Activated T-helper 2 cell treated with anti-CD3 and anti-CD28 coated beads, Interferon-gamma antibody, Interleukin-2, Interleukin-4, amounts not matched to agents 10 μg/mL and 5 μg/mL and 100 μg/mL, durations not matched to agents 14 hours and 24 hours and 36 hours (primary cell): ENCODE results near the gene METAP1D. TPM values are rescaled to one million over a fixed set of nuclear protein-coding genes. Genes with fewer than 3 reads are reported as not detected.

Experiments
- DNase-seq: peaks from one replicate; pipeline ENCODE4 v3.0.0; 2021; ENCODE audit warnings: low spot score
- H3K27ac Mint-ChIP-seq: one replicate; pipeline ENCODE4 v1.8.0; 2021; ENCODE audit warnings: mixed read lengths
- H3K27me3 Mint-ChIP-seq: one replicate; pipeline ENCODE4 v1.8.0; 2021; ENCODE audit warnings: low read depth, mixed read lengths
- H3K36me3 Mint-ChIP-seq: one replicate; pipeline ENCODE4 v1.8.0; 2021; ENCODE audit warnings: low read depth, mixed read lengths
- H3K4me1 Mint-ChIP-seq: one replicate; pipeline ENCODE4 v1.8.0; 2021; ENCODE audit warnings: low read depth, mixed read lengths
- H3K4me3 Mint-ChIP-seq: one replicate; pipeline ENCODE4 v1.8.0; 2021; ENCODE audit warnings: low read depth, mild to moderate bottlenecking, moderate library complexity, mixed read lengths
- H3K9me3 Mint-ChIP-seq: one replicate; pipeline ENCODE4 v1.8.0; 2021; ENCODE audit warnings: mixed read lengths
- intact Hi-C: fragments of 100-400 bp; cut with micrococcal nuclease; formaldehyde crosslinking; loops from one replicate; pipeline ENCODE4 v1.15.1; 2023
- total RNA-seq: library from RNA; stranded (reverse); gene quantifications from 2 replicates; pipeline ENCODE4 v1.2.3, GENCODE V29; 2022

METAP1D gene
- total RNA-seq = 6.0 and 7.9 TPM in 2 replicates

DNA sequence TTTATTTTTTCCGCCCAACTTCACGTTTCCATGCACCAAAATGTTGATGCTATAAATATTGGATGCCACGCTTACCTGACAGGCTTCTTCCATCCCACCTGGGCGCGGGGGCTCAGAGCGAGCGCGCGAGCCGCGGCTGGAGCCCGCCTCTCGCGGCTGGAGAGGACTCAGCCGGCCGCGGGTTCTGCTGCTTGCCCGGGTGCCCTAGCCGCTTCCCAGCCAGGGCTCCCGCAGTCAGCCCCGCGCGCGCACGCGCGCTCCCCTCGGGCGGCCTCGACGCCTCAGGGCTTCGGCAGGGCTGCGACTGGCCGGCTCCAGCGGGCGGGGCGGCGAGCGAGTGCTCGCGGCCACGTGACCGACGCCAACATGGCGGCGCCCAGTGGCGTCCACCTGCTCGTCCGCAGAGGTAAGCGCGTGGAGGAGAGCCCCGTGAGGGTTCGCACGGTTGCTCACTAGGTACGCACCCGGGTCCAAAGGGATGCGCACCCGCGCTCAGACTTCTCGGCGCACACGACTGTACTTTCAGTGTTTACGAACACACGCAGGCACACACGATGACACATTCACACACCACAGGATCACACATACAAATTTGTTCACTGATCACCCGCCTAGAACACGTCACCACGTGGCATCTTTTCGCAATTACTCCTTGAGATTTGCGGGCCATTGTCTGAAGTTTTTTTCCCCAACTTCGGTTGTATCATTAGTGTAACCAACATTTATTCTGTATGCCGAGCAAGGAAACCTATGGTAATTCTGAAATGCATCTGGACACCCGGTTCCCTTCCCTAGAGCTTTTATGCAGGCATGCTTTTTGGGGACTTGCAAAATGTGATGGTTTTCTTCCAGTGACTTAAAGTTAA lies at the start of gene METAP1D:
Gene METAP1D, plus strand, starts transcription at position 350 of the 866 bp plus-strand sequence. Its CDS starts 17 bp downstream, at position 367.
- peak; percentile 86 for DNase-seq
- Mint-ChIP-seq H3K4me3 (peak within 1 kb of the TSS; percentile 92), H3K27me3 (peaks cover 3% of the 10 kb centered on the region), H3K27ac (peak within 1 kb of the TSS; percentile 96), H3K4me1 (peaks cover 18% of the 10 kb centered on the region), H3K9me3 (no peaks in the 10 kb centered on the region), H3K36me3 (peaks cover 4% of the 10 kb centered on the region)
- intact Hi-C loops = loop anchor here (1.0 to 10.0 kb wide), 3 partner anchors 45 to 108 kb away; partner anchors contain the start of genes HAT1 and SLC25A12

DNA sequence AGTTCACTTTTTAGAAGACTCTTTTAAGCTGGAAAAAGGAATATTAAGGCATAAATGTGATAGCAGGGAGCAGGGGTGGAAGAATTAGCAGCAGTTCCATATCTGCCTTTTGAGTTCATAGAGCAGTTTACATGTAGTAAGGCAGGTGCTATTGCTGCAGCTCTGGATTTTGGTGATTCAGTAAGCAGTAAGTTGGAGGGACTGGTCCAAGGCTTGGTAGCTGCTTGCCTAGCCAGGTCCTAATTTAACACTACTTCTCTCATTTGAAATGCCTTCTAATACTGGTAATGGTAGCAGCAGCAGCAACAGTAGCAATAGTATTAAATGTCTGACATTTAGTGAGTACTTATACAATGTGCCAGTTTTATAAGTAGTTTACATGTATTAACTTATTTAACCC lies 47.5 kb upstream of the METAP1D start:
- DNase-seq = no peak
- intact Hi-C loops = loop anchor here (10.0 kb wide), 1 partner anchor 53 kb away; no protein-coding TSS in a partner anchor
- Mint-ChIP-seq H3K9me3 (no peaks in the 10 kb centered on the region), H3K36me3 (peaks cover 37% of the 10 kb centered on the region), H3K27ac (no peak overlapping the region), H3K27me3 (no peaks in the 10 kb centered on the region), H3K4me3 (no peak overlapping the region), H3K4me1 (peaks cover 19% of the 10 kb centered on the region)

DNA sequence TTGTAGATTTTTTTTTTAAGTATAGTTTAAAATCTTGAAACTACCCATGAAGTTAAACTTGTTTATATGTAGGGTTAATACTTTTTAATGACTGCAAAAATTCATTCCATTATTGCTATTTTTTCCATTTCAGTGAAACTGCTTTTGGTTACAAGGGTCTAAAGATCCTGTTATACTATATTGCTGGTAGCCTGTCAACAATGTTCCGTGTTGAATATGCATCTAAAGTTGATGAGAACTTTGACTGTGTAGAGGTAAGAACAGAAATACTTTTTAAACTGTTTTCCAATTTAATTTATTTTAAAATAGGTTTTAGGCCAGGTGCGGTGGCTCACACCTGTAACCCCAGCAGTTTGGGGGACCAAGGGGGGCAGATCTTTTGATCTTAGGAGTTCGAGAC lies 47.0 kb upstream of the METAP1D start:
- DNase-seq = no peak
- Mint-ChIP-seq H3K27ac (no peak overlapping the region), H3K27me3 (no peaks in the 10 kb centered on the region), H3K9me3 (no peaks in the 10 kb centered on the region), H3K4me1 (peaks cover 20% of the 10 kb centered on the region), H3K36me3 (peaks cover 37% of the 10 kb centered on the region), H3K4me3 (no peak overlapping the region)
- intact Hi-C loops = loop anchor here (10.0 kb wide), 1 partner anchor 52 kb away; no protein-coding TSS in a partner anchor

DNA sequence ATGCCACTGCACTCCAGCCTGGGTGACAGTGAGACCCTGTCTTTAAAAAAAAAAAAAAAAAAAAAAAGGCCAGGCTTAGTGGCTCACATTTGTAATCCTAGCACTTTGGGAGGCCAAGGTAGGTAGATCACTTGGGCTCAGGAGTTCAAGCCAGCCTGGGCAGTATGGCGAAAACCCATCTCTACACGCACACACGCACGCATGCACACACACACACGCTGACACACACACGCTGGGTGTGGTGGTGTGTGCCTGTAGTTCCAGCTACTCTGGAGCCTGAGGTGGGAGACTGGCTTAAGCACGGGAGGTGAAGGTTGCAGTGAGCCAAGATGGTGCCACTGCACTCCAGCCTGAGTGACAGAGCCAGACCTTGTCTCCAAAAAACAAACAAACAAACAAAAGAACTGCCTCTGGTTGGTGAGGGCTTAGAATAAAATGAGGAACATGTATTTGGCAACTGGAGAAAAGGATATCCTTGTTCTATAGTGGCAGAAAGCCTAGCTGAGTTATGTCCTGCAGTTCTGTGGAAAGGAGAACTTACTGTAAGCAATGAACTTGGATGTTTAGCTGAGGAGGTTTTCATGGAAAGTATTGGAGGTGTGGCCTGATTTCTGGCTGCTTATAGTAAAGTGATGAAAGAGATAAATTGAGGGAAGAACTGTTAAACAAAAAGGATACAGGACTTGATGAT lies 43.5 kb upstream of the METAP1D start:
- Mint-ChIP-seq H3K27me3 (no peaks in the 10 kb centered on the region), H3K27ac (no peak overlapping the region), H3K36me3 (peaks cover 27% of the 10 kb centered on the region), H3K9me3 (no peaks in the 10 kb centered on the region), H3K4me3 (no peak overlapping the region), H3K4me1 (peaks cover 35% of the 10 kb centered on the region)
- intact Hi-C loops = loop anchor here (10.0 kb wide), 1 partner anchor 49 kb away; no protein-coding TSS in a partner anchor
- no peak for DNase-seq

DNA sequence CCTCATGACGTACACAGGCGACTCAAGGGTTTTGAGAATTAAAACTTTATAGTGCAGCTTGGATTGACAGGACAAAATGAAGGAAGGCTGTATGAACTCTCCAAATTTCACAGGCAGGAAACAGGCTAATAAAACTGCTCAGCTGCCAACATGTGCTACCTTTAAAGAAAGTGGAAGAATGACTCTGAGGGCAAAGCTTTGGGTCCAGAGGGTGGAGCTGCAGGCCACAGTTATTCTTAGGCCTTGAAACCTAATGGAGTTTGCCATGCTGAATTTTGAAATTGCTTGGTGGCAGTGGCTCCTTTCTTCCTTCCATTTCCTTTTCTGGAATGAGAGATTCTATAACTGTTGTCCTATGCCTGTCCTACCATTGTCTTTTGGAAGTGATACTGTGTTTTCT lies 42.7 kb upstream of the METAP1D start:
- intact Hi-C loops = loop anchor here (10.0 kb wide), 1 partner anchor 48 kb away; no protein-coding TSS in a partner anchor

DNA sequence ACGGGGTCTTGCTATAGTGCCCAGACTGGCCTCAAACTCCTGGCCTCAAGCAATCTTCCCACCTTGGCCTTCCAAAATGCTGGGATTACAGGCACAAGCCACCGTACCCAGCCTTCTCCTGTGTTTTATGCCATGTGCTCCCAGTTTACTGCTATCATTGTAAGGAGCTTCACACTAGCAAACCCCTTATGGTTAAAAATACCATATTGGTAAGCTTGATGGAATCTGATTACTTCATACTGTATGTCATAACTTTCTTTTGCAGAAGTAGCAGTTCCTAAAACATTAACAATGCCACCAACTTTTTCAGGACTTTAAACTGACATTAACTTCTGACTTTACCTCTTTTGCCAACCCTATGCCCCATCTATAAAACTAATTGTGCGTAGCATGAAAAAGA lies 41.3 kb upstream of the METAP1D start:
- Mint-ChIP-seq H3K36me3 (peaks cover 24% of the 10 kb centered on the region), H3K4me1 (peaks cover 38% of the 10 kb centered on the region), H3K4me3 (no peak overlapping the region), H3K9me3 (no peaks in the 10 kb centered on the region), H3K27ac (no peak overlapping the region), H3K27me3 (no peaks in the 10 kb centered on the region)
- no peak for DNase-seq
- intact Hi-C loops = loop anchor here (10.0 kb wide), 1 partner anchor 46 kb away; no protein-coding TSS in a partner anchor

More for the DNA sequence above, 42.7 kb upstream of the METAP1D start:
- DNase-seq = no peak
- Mint-ChIP-seq H3K9me3 (no peaks in the 10 kb centered on the region), H3K27ac (no peak overlapping the region), H3K27me3 (no peaks in the 10 kb centered on the region), H3K4me1 (peaks cover 35% of the 10 kb centered on the region), H3K4me3 (no peak overlapping the region), H3K36me3 (peaks cover 26% of the 10 kb centered on the region)

DNA sequence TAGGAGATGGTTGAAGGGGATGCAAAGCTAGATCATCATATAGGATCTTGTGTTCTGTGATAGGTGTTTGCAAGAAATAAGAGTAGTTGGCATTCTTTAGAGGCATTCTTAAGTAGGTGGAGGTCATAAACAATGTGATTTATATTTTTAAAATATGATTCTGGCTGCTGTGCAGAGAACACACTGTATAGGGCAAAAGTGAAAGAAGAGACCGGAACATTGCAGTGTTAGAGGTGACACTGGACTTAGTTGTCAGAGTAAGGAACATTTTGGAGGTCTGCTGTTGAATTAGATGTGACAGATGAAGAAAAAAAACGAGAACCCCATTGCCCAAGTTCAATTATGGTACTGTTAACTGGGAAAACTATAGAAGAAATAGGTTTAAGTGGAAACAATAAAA lies 39.8 kb upstream of the METAP1D start:
- Mint-ChIP-seq H3K4me1 (peaks cover 38% of the 10 kb centered on the region), H3K9me3 (no peaks in the 10 kb centered on the region), H3K36me3 (peaks cover 20% of the 10 kb centered on the region), H3K4me3 (no peak overlapping the region), H3K27me3 (no peaks in the 10 kb centered on the region), H3K27ac (no peak overlapping the region)
- DNase-seq = no peak
- intact Hi-C loops = loop anchor here (10.0 kb wide), 1 partner anchor 45 kb away; no protein-coding TSS in a partner anchor

DNA sequence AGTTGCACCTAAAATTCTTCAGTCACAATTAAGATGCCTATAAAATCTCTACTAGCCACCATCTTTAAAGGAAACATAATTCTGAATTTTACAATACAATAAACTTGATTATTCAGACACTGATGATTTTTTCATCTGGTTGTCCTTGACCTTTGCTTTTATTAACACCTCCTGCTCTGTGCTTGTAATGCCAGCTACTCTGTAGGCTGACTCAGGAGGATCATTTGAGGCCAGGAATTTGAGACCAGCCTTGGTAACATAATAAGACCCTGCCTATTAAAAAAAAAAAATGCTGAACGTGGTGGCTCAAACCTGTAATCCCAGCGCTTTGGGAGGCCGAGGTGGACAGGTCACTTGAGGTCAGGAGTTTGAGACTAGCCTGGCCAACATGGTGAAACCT lies 39.2 kb upstream of the METAP1D start:
- no peaks in the 10 kb centered on the region for H3K27me3 Mint-ChIP-seq
- intact Hi-C loops = no loop called here
- peaks cover 23% of the 10 kb centered on the region for H3K36me3 Mint-ChIP-seq
- H3K27ac Mint-ChIP-seq = no peak overlapping the region
- no peak for DNase-seq
- no peaks in the 10 kb centered on the region for H3K9me3 Mint-ChIP-seq
- H3K4me1 Mint-ChIP-seq = peaks cover 38% of the 10 kb centered on the region
- no peak overlapping the region for H3K4me3 Mint-ChIP-seq

DNA sequence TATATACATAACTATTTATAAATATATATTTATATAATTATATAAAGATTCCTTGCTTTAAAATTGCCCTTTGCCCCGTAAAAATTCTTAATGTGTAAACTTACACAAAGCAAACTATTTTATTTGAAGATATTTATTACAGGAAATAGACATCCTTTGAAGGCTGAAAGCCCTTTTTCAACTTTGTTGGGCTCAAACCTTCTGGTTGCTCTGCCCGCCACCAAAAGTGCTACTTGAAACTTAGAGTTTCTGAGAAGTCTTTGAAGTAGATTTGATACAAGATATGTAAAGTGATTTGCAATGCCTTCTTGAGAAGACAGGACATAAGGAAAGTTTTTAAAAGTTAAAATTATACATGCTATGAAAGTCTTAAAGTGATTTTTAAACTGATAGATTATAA lies 36.6 kb upstream of the METAP1D start:
- Mint-ChIP-seq H3K27ac (no peak overlapping the region), H3K27me3 (no peaks in the 10 kb centered on the region), H3K4me3 (no peak overlapping the region), H3K36me3 (peaks cover 37% of the 10 kb centered on the region), H3K4me1 (peaks cover 37% of the 10 kb centered on the region), H3K9me3 (no peaks in the 10 kb centered on the region)
- intact Hi-C loops = no loop called here
- DNase-seq = no peak

DNA sequence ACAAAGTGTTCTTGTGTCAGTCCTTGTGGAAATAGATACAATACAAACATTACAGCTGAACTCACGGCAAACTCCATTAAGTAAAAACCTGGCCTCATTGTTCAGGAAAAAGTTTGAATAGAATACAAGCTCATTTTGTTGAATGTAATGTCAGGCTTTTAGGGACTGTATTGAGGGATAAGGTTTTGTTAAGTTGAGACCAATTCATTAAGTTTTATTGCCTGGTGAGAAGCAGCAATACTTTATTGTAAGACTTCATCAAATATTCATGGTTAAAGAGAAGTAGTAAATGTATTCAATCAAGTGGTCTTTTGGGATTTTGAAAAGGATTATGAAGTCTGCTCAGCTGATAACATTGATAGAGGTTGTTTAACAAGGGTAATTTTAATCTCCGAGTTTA lies 35.4 kb upstream of the METAP1D start:
- H3K4me1 Mint-ChIP-seq = peaks cover 31% of the 10 kb centered on the region
- H3K9me3 Mint-ChIP-seq = no peaks in the 10 kb centered on the region
- no peaks in the 10 kb centered on the region for H3K27me3 Mint-ChIP-seq
- H3K36me3 Mint-ChIP-seq = peaks cover 44% of the 10 kb centered on the region
- intact Hi-C loops = no loop called here
- no peak for DNase-seq
- no peak overlapping the region for H3K27ac Mint-ChIP-seq
- no peak overlapping the region for H3K4me3 Mint-ChIP-seq

DNA sequence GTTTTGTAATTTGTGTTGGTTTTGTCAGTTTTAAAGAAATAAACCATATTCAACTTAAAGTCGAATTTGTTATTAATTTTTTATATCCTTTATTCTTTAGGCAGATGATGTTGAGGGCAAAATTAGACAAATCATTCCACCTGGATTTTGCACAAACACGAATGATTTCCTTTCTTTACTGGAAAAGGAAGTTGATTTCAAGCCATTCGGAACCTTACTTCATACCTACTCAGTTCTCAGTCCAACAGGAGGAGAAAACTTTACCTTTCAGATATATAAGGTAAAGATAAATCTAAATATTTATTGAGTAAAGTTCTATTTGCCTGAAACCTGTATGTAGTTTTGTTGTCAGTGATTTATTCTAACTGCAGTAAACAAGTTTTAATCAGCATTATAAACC lies 34.5 kb upstream of the METAP1D start:
- intact Hi-C loops = no loop called here
- H3K4me1 Mint-ChIP-seq = peaks cover 25% of the 10 kb centered on the region
- no peaks in the 10 kb centered on the region for H3K9me3 Mint-ChIP-seq
- H3K36me3 Mint-ChIP-seq = peaks cover 50% of the 10 kb centered on the region
- DNase-seq = no peak
- no peaks in the 10 kb centered on the region for H3K27me3 Mint-ChIP-seq
- no peak overlapping the region for H3K27ac Mint-ChIP-seq
- no peak overlapping the region for H3K4me3 Mint-ChIP-seq

DNA sequence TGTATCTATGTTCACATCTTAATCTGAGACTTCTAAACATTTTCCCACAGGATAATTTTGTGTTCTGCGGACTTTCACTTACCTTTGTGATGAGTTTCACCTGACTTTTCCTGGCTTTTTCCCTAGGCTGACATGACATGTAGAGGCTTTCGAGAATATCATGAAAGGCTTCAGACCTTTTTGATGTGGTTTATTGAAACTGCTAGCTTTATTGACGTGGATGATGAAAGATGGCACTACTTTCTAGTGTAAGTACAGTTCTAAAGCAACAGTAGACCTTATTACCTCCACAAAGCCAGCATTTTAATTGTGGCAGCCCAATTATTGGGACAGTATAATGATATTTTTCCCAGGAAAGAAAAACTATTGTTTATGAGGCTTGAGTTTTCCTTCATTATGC lies 34.1 kb upstream of the METAP1D start:
- Mint-ChIP-seq H3K27ac (no peak overlapping the region), H3K27me3 (no peaks in the 10 kb centered on the region), H3K36me3 (peaks cover 51% of the 10 kb centered on the region), H3K9me3 (no peaks in the 10 kb centered on the region), H3K4me1 (peaks cover 25% of the 10 kb centered on the region), H3K4me3 (no peak overlapping the region)
- intact Hi-C loops = no loop called here
- no peak for DNase-seq

DNA sequence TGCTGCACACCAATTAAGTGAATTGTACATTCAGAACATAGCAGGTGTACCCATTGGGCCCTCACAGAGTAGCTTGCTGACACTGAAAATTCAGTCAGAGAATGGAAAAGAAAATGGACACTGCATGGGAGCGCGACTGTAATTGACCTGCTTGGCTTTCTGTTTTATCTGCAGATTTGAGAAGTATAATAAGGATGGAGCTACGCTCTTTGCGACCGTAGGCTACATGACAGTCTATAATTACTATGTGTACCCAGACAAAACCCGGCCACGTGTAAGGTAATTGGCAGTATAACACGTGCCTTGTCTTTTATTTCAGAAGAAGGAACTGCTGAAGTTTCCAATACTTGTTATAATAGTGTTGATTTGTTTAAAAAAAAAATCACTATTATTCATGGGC lies 33.5 kb upstream of the METAP1D start:
- no peaks in the 10 kb centered on the region for H3K27me3 Mint-ChIP-seq
- no peak overlapping the region for H3K27ac Mint-ChIP-seq
- H3K4me3 Mint-ChIP-seq = no peak overlapping the region
- H3K9me3 Mint-ChIP-seq = no peaks in the 10 kb centered on the region
- intact Hi-C loops = no loop called here
- H3K36me3 Mint-ChIP-seq = peaks cover 51% of the 10 kb centered on the region
- peaks cover 23% of the 10 kb centered on the region for H3K4me1 Mint-ChIP-seq
- DNase-seq = no peak
